ENCODE measurements around the gene GNG12.

Gene GNG12

GRCh38 chr1:67832737-67833601 lies at the start of gene GNG12:
TSS of gene GNG12 (minus strand) at chr1:67833467. CDS start at chr1:67707686, 125,781 bp downstream.
- DNase-seq: no peak

DNA sequence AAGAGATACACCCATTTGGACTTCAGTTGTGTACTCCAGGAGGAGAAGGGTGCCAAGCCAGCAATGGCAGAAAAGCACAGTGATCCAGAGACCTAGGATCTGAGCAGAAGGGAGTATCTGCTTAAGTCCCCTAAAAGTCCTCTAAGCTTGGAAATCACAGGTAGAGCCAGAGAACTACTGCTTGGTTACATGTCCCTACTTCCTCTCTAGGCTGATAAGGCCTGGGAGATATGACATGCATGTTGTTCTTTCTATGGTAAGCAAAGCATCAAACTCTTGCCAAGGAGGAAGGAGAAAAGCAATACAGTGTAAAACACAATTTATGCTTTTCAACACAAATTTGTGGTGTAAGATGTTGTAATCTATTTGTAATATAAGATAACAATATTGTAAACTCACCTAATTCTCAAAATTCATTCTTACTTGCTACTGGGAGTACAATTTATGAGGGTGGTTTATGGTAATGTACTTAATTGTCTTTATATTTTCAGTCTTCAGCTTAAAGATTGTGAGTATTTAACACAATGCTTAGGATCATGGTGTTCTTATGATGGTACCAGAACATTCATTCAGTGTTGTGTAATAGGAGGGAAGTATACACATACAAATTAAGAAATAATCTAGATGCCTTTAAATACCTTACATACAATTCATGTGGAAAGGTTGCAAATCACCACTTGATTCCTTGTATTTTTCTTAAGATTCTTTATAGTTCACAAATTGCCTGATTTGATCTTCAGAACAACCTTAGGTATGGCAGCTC lies 49.1 kb upstream of the GNG12 start:
- DNase-seq: no peak
- TF ChIP-seq GATA1 (IDR thresholded peaks at IDR 0.05; ENCODE audit: low read depth, low read length): no peak
- TF ChIP-seq POLR2A (IDR thresholded peaks at IDR 0.05; ENCODE audit: low read length): no peak

More at GRCh38 chr1:67832737-67833601, at the start of gene GNG12:
- TF ChIP-seq POLR2A (IDR thresholded peaks at IDR 0.05; ENCODE audit: low read length) (no peak), GATA1 (IDR thresholded peaks at IDR 0.05; ENCODE audit: low read depth, low read length) (no peak)

GRCh38 chr1:67880056-67880601 lies 46.9 kb upstream of the GNG12 start:
- TF ChIP-seq GATA1 (IDR thresholded peaks at IDR 0.05; ENCODE audit: low read depth, low read length): no peak
- no peak for TF ChIP-seq POLR2A (IDR thresholded peaks at IDR 0.05; ENCODE audit: low read length)
- DNase-seq: no peak

GRCh38 chr1:67879485-67879884 lies 46.2 kb upstream of the GNG12 start:
- no peak for TF ChIP-seq GATA1 (IDR thresholded peaks at IDR 0.05; ENCODE audit: low read depth, low read length)
- no peak for TF ChIP-seq POLR2A (IDR thresholded peaks at IDR 0.05; ENCODE audit: low read length)
- DNase-seq: no peak

- TF ChIP-seq GATA1 (IDR thresholded peaks at IDR 0.05; ENCODE audit: low read depth, low read length) (no peak), POLR2A (IDR thresholded peaks at IDR 0.05; ENCODE audit: low read length) (no peak)
- DNase-seq: peak in 1 of 2 experiments; percentile 8
These were observed 41.3 kb upstream of the GNG12 start for GRCh38 chr1:67874501-67875111.

GRCh38 chr1:67869233-67869632 lies 36.0 kb upstream of the GNG12 start:
- no peak for TF ChIP-seq POLR2A (IDR thresholded peaks at IDR 0.05; ENCODE audit: low read length)
- no peak for TF ChIP-seq GATA1 (IDR thresholded peaks at IDR 0.05; ENCODE audit: low read depth, low read length)

DNA sequence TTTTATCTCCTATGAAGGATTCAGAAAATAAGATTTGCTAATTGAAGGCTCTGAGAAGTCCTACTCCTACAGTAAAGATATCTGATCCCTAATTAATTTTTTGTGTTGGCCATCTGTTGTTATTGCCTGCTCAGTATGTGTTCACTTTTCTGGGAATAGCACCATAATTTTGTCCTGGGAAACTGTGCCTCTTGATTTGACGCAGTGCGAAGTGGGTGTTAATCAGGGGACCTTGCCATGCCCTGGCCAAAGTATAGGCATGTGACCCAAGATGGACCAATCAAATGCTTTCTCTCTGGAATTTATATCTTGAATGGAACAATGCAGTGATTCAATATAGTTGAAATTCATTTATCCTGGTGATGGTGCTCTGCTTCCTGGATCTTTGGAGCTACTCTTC lies 30.4 kb upstream of the GNG12 start:
- DNase-seq: no peak
- TF ChIP-seq POLR2A (IDR thresholded peaks at IDR 0.05; ENCODE audit: low read length) (no peak), GATA1 (IDR thresholded peaks at IDR 0.05; ENCODE audit: low read depth, low read length) (no peak)

More at GRCh38 chr1:67869233-67869632, 36.0 kb upstream of the GNG12 start:
- no peak for DNase-seq

DNA sequence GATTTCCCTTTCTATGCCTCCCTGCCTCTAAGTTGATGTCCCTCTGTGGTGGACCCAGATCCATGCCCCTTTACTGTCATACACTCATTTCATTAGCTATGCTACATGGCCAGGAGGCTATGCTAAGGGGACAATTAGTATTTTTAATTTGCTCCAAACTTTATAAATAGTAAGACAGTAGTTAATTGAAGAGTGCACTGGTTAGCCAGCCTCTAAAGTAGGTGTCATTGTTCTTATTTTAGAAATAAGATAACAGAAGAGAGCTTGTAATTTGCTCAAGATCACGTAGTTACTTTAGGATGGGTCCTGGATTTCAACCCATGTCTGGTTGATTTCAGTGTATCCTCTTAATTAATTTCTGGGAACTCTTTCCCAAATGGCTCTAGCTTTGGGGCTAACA lies 29.4 kb upstream of the GNG12 start:
- TF ChIP-seq GATA1 (IDR thresholded peaks at IDR 0.05; ENCODE audit: low read depth, low read length): no peak
- no peak for TF ChIP-seq POLR2A (IDR thresholded peaks at IDR 0.05; ENCODE audit: low read length)
- no peak for DNase-seq

- TF ChIP-seq GATA1 (IDR thresholded peaks at IDR 0.05; ENCODE audit: low read depth, low read length) (no peak), POLR2A (IDR thresholded peaks at IDR 0.05; ENCODE audit: low read length) (no peak)
- DNase-seq: peak in 1 of 2 experiments; percentile 26
These were observed 28.7 kb upstream of the GNG12 start for GRCh38 chr1:67861856-67862516.

- DNase-seq: no peak
- no peak for TF ChIP-seq POLR2A (IDR thresholded peaks at IDR 0.05; ENCODE audit: low read length)
- TF ChIP-seq GATA1 (IDR thresholded peaks at IDR 0.05; ENCODE audit: low read depth, low read length): no peak
These were observed 27.5 kb upstream of the GNG12 start for GRCh38 chr1:67860776-67861175.

DNA sequence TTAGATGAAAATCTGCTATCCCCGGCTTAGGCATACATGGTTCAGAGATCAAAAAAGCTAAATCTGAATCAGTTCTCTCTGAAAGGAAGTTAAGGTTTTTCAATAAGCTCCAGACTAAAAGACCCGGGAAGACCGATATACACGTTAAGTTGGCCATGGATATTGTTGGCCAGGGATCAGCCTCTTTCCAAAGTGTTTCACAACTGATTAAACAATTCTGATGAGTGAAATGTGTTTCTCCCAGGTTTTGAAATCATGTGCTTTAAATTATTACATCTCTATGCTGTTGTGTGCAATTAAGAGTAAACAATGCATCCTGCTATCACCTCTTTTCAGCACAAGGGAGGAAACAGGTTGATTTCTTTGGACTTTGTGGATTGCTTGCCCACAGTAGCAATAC lies 23.7 kb upstream of the GNG12 start:
- DNase-seq: no peak
- TF ChIP-seq POLR2A (IDR thresholded peaks at IDR 0.05; ENCODE audit: low read length) (no peak), GATA1 (IDR thresholded peaks at IDR 0.05; ENCODE audit: low read depth, low read length) (no peak)

- TF ChIP-seq POLR2A (IDR thresholded peaks at IDR 0.05; ENCODE audit: low read length): no peak
- TF ChIP-seq GATA1 (IDR thresholded peaks at IDR 0.05; ENCODE audit: low read depth, low read length): no peak
- no peak for DNase-seq
These were observed 22.7 kb upstream of the GNG12 start for GRCh38 chr1:67855961-67856360.

DNA sequence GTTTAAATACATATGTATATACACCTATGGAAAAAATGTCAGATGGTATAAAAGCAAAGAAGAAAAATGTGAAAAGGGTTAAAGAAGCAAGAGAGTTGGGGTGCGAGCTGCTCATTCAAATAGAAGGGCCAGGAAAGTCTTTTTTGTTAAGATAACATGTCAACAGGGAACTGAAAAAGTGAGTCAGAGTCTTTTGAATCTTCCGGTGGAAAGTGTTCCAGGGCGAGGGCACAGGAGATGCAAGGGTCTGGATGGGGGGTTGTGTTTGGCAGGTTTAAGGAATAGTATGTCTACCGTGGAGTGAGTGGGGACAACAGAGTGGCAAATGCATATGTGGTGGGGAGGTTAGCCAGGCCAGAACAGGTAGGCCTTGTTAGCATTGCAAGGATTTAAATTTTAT lies 22.2 kb upstream of the GNG12 start:
- no peak for TF ChIP-seq POLR2A (IDR thresholded peaks at IDR 0.05; ENCODE audit: low read length)
- TF ChIP-seq GATA1 (IDR thresholded peaks at IDR 0.05; ENCODE audit: low read depth, low read length): no peak
- no peak for DNase-seq

Data from erythroblast (primary cell).